Measurements from ENCODE around the gene RCVRN.

DNA sequence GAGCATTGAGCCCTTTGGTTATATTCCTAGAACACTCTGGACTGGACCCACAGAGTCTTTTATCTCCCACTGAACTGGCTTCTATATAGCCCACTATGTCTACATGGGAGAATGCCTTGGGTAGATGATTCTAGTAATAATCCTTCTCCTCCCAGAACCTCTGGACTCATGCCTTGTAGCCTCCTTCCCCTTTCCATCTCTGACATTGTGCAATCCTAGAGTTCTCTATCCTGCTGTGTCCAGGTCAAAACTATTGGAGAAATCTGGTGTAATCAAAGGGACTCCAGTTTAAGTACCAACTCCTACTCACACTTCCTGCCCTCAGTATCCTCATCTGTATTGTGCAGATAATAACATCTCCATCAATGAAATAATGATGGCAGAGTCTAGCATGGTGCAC, 9.1 kb downstream of the RCVRN start:
- TF ChIP-seq, protein P1, sequence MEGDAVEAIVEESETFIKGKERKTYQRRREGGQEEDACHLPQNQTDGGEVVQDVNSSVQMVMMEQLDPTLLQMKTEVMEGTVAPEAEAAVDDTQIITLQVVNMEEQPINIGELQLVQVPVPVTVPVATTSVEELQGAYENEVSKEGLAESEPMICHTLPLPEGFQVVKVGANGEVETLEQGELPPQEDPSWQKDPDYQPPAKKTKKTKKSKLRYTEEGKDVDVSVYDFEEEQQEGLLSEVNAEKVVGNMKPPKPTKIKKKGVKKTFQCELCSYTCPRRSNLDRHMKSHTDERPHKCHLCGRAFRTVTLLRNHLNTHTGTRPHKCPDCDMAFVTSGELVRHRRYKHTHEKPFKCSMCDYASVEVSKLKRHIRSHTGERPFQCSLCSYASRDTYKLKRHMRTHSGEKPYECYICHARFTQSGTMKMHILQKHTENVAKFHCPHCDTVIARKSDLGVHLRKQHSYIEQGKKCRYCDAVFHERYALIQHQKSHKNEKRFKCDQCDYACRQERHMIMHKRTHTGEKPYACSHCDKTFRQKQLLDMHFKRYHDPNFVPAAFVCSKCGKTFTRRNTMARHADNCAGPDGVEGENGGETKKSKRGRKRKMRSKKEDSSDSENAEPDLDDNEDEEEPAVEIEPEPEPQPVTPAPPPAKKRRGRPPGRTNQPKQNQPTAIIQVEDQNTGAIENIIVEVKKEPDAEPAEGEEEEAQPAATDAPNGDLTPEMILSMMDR (IDR thresholded peaks at IDR 0.05; ENCODE audit: borderline replicate concordance, extremely low read depth, low read length, poor library complexity, severe bottlenecking), result no peak
- TF ChIP-seq EZH2 (IDR thresholded peaks at IDR 0.05; ENCODE audit: borderline replicate concordance, low read depth, low read length, severe bottlenecking), result no peak
